ENCODE results near the gene GRAMD1B.

Gene GRAMD1B

DNA sequence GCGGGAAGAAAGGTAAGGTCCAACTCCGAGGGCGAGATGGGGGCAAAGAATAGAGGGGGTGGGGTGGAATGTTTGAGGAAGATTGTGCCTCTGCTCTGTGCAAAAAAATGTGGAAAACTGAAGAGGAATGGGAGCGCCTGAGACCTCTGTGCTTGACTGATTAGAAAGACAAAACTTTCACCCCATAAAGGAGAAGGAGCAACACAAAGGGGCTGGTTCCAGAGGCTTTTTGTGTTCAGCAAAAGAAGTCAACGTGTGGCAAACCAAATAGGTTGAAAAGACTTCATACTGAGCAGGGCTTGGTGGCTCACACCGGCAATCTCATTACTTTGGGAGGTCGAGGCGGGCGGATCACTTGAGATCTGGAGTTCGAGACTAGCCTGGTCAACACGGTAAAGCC lies 50.8 kb downstream of the GRAMD1B start:
- H3K27me3 ChIP-seq (ENCODE audit: control insufficient read depth, low read length), result peaks cover 34% of the 10 kb centered on the region
- no peaks in the 10 kb centered on the region for H3K36me3 ChIP-seq (ENCODE audit: control insufficient read depth, low read length)
- H4K20me1 ChIP-seq (ENCODE audit: control insufficient read depth, insufficient read depth, low read depth, low read length), result no peaks in the 10 kb centered on the region
- H3K4me1 ChIP-seq (ENCODE audit: control insufficient read depth, low read length), result peaks cover 13% of the 10 kb centered on the region
- H3K27ac ChIP-seq (ENCODE audit: low read depth, low read length), result no peak overlapping the region
- no peaks in the 10 kb centered on the region for H3K9me2 ChIP-seq (replicated peaks; ENCODE audit: control insufficient read depth, low read length)
- no peak overlapping the region for H3K4me3 ChIP-seq (ENCODE audit: low read length)
- TF ChIP-seq, protein P1, sequence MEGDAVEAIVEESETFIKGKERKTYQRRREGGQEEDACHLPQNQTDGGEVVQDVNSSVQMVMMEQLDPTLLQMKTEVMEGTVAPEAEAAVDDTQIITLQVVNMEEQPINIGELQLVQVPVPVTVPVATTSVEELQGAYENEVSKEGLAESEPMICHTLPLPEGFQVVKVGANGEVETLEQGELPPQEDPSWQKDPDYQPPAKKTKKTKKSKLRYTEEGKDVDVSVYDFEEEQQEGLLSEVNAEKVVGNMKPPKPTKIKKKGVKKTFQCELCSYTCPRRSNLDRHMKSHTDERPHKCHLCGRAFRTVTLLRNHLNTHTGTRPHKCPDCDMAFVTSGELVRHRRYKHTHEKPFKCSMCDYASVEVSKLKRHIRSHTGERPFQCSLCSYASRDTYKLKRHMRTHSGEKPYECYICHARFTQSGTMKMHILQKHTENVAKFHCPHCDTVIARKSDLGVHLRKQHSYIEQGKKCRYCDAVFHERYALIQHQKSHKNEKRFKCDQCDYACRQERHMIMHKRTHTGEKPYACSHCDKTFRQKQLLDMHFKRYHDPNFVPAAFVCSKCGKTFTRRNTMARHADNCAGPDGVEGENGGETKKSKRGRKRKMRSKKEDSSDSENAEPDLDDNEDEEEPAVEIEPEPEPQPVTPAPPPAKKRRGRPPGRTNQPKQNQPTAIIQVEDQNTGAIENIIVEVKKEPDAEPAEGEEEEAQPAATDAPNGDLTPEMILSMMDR (IDR thresholded peaks at IDR 0.05; ENCODE audit: low read depth, low read length, poor library complexity, severe bottlenecking), result no peak
- no peak for TF ChIP-seq EZH2phosphoT487 (IDR thresholded peaks at IDR 0.05; ENCODE audit: borderline replicate concordance, low read length)
- H3K4me2 ChIP-seq (ENCODE audit: low read length), result no peak overlapping the region
- no peaks in the 10 kb centered on the region for H3K9me3 ChIP-seq (ENCODE audit: control insufficient read depth, insufficient read depth, low read length)
- H3K79me2 ChIP-seq (ENCODE audit: control insufficient read depth, low read length), result no peaks in the 10 kb centered on the region
- H3F3A ChIP-seq (ENCODE audit: control insufficient read depth, insufficient read depth), result no peaks in the 10 kb centered on the region

- Histone ChIP-seq H3K4me2 (ENCODE audit: low read length) (no peak overlapping the region), H3K9me2 (replicated peaks; ENCODE audit: control insufficient read depth, low read length) (no peaks in the 10 kb centered on the region), H3K4me1 (ENCODE audit: control insufficient read depth, low read length) (peaks cover 13% of the 10 kb centered on the region), H3F3A (ENCODE audit: control insufficient read depth, insufficient read depth) (no peaks in the 10 kb centered on the region), H3K27me3 (ENCODE audit: control insufficient read depth, low read length) (peaks cover 36% of the 10 kb centered on the region), H3K9me3 (ENCODE audit: control insufficient read depth, insufficient read depth, low read length) (no peaks in the 10 kb centered on the region), H3K4me3 (ENCODE audit: low read length) (no peak overlapping the region), H3K27ac (ENCODE audit: low read depth, low read length) (no peak overlapping the region), H4K20me1 (ENCODE audit: control insufficient read depth, insufficient read depth, low read depth, low read length) (no peaks in the 10 kb centered on the region), H3K36me3 (ENCODE audit: control insufficient read depth, low read length) (no peaks in the 10 kb centered on the region), H3K79me2 (ENCODE audit: control insufficient read depth, low read length) (no peaks in the 10 kb centered on the region)
- no peak for TF ChIP-seq EZH2phosphoT487 (IDR thresholded peaks at IDR 0.05; ENCODE audit: borderline replicate concordance, low read length)
- TF ChIP-seq, protein P1 (IDR thresholded peaks at IDR 0.05; ENCODE audit: low read depth, low read length, poor library complexity, severe bottlenecking), result no peak
These were observed 51.6 kb downstream of the GRAMD1B start for GRCh38 chr11:123481640-123482039.

- Histone ChIP-seq H3K4me2 (ENCODE audit: low read length) (no peak overlapping the region), H3K36me3 (ENCODE audit: control insufficient read depth, low read length) (no peaks in the 10 kb centered on the region), H3K79me2 (ENCODE audit: control insufficient read depth, low read length) (no peaks in the 10 kb centered on the region), H3F3A (ENCODE audit: control insufficient read depth, insufficient read depth) (no peaks in the 10 kb centered on the region), H3K9me3 (ENCODE audit: control insufficient read depth, insufficient read depth, low read length) (no peaks in the 10 kb centered on the region), H4K20me1 (ENCODE audit: control insufficient read depth, insufficient read depth, low read depth, low read length) (no peaks in the 10 kb centered on the region), H3K4me3 (ENCODE audit: low read length) (no peak overlapping the region), H3K4me1 (ENCODE audit: control insufficient read depth, low read length) (peaks cover 13% of the 10 kb centered on the region), H3K27ac (ENCODE audit: low read depth, low read length) (no peak overlapping the region), H3K27me3 (ENCODE audit: control insufficient read depth, low read length) (peaks cover 36% of the 10 kb centered on the region), H3K9me2 (replicated peaks; ENCODE audit: control insufficient read depth, low read length) (no peaks in the 10 kb centered on the region)
- TF ChIP-seq EZH2phosphoT487 (IDR thresholded peaks at IDR 0.05; ENCODE audit: borderline replicate concordance, low read length), result peak; percentile 69; the same call in 1 of the 2 replicates
- TF ChIP-seq, protein P1 (IDR thresholded peaks at IDR 0.05; ENCODE audit: low read depth, low read length, poor library complexity, severe bottlenecking), result no peak
These were observed 52.1 kb downstream of the GRAMD1B start for GRCh38 chr11:123482218-123482617.

Data from DOHH2 (cell line).